Fibroblast of lung (primary cell): ENCODE results near the gene SERHL2.

ENCODE experiments used
- EZH2 ChIP-seq: IDR thresholded peaks from 2 replicates; pipeline ENCODE4 v1.5.1; 2012; ENCODE audit warnings: low read length, control low read depth, mild to moderate bottlenecking; ENCODE audit errors: missing control alignments
- TF ChIP-seq, protein P1 (sequence below), 2 donors: IDR thresholded peaks in 1 of 2; conservative IDR thresholded peaks in 1 of 2; 1 replicate in 1 of 2; 2 replicates in 1 of 2; pipeline ENCODE4 v1.5.1; 2011 to 2012; ENCODE audit warnings: low read length in 2 of 2, control low read depth in 1 of 2, inconsistent platforms in 1 of 2, low read depth in 1 of 2, mild to moderate bottlenecking in 1 of 2

DNA sequence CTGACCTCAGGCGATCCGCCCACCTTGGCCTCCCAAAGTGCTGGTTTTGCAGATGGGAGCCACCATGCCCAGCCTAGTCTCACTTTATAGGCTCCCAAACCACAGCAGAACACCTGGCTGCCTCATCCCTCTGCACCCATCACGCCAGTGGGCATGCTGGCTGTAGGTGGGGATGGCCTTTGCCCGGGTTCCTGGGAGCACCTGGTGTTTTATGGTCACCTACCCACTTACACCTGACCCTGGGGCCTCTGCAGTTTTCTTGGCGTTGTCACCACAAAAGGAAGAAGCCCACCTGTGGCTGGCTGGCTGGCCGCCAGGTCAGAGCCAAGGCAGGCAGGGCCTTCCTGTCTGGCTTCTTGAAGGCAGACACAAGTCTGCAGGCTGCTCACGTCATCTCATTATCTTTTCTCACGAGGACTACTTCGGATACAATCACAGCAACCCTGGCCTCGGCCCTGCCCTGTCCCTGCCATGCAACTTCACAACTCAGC, 42.3 kb upstream of the SERHL2 start:
- TF ChIP-seq, protein P1, sequence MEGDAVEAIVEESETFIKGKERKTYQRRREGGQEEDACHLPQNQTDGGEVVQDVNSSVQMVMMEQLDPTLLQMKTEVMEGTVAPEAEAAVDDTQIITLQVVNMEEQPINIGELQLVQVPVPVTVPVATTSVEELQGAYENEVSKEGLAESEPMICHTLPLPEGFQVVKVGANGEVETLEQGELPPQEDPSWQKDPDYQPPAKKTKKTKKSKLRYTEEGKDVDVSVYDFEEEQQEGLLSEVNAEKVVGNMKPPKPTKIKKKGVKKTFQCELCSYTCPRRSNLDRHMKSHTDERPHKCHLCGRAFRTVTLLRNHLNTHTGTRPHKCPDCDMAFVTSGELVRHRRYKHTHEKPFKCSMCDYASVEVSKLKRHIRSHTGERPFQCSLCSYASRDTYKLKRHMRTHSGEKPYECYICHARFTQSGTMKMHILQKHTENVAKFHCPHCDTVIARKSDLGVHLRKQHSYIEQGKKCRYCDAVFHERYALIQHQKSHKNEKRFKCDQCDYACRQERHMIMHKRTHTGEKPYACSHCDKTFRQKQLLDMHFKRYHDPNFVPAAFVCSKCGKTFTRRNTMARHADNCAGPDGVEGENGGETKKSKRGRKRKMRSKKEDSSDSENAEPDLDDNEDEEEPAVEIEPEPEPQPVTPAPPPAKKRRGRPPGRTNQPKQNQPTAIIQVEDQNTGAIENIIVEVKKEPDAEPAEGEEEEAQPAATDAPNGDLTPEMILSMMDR (conservative IDR thresholded peaks at IDR 0.05 in 1 of 2, IDR thresholded peaks at IDR 0.05 in 1 of 2; ENCODE audit: low read depth in 1 of 2, low read length in 2 of 2): no peak
- no peak for TF ChIP-seq EZH2
